ENCODE data around the gene WDR73.
"Not testable (repeated sequence)": the region's sequence is repeated elsewhere in the genome, so short reads cannot be mapped to it uniquely, and the experiment has no call there.

The WDR73 gene

GRCh38 chr15:84653910-84654688, at the start of gene WDR73:
Gene WDR73, minus strand, starts transcription at chr15:84654283. Its CDS starts 9 bp downstream, at chr15:84654274.
- peak; percentile 89 for DNase-seq (ENCODE audit: low spot score)

- no peak for DNase-seq (ENCODE audit: low spot score)
These were observed 49.7 kb upstream of the WDR73 start for GRCh38 chr15:84703808-84704207.

- DNase-seq (ENCODE audit: low spot score): no peak
These were observed 48.9 kb upstream of the WDR73 start for GRCh38 chr15:84702961-84703482.

- no peak for DNase-seq (ENCODE audit: low spot score)
These were observed 45.6 kb upstream of the WDR73 start for GRCh38 chr15:84699538-84700191.

GRCh38 chr15:84697236-84697990, 43.3 kb upstream of the WDR73 start:
- DNase-seq (ENCODE audit: low spot score): no peak

GRCh38 chr15:84696757-84697156, 42.7 kb upstream of the WDR73 start:
- DNase-seq (ENCODE audit: low spot score): no peak

GRCh38 chr15:84690342-84690741, 36.3 kb upstream of the WDR73 start:
- DNase-seq (ENCODE audit: low spot score): no peak

GRCh38 chr15:84689858-84690257, 35.8 kb upstream of the WDR73 start:
- DNase-seq (ENCODE audit: low spot score): no peak

- DNase-seq (ENCODE audit: low spot score): not testable (repeated sequence)
These were observed 32.4 kb upstream of the WDR73 start for GRCh38 chr15:84686446-84686845.

GRCh38 chr15:84685304-84685703, 31.2 kb upstream of the WDR73 start:
- no peak for DNase-seq (ENCODE audit: low spot score)

- DNase-seq (ENCODE audit: low spot score): no peak
These were observed 30.0 kb upstream of the WDR73 start for GRCh38 chr15:84684092-84684491.

GRCh38 chr15:84681831-84682230, 27.7 kb upstream of the WDR73 start:
- no peak for DNase-seq (ENCODE audit: low spot score)

- no peak for DNase-seq (ENCODE audit: low spot score)
These were observed 17.1 kb upstream of the WDR73 start for GRCh38 chr15:84671211-84671610.

- no peak for DNase-seq (ENCODE audit: low spot score)
These were observed 15.6 kb upstream of the WDR73 start for GRCh38 chr15:84669726-84670125.

GRCh38 chr15:84668221-84668982, 14.3 kb upstream of the WDR73 start:
- no peak for DNase-seq (ENCODE audit: low spot score)

- no peak for DNase-seq (ENCODE audit: low spot score)
These were observed 12.3 kb upstream of the WDR73 start for GRCh38 chr15:84666373-84666772.

GRCh38 chr15:84661001-84661400, 6.9 kb upstream of the WDR73 start:
- no peak for DNase-seq (ENCODE audit: low spot score)

- DNase-seq (ENCODE audit: low spot score): no peak
These were observed 6.1 kb upstream of the WDR73 start for GRCh38 chr15:84659904-84660781.

GRCh38 chr15:84658788-84659411, 4.8 kb upstream of the WDR73 start:
- DNase-seq (ENCODE audit: low spot score): no peak

GRCh38 chr15:84658080-84658787, 4.2 kb upstream of the WDR73 start, which contains the start of gene NMB:
Gene NMB, minus strand, starts transcription at chr15:84658199. Its CDS starts 47 bp downstream, at chr15:84658152.
- DNase-seq (ENCODE audit: low spot score): peak; percentile 93

All from germinal center (tissue), 1 donor.